Measurements from ENCODE around the gene NPAS2. TPM values are rescaled to one million over a fixed set of nuclear protein-coding genes. Genes with fewer than 3 reads are reported as not detected.

Gene NPAS2
- total RNA-seq, 1 experiment from 2014 or later = 142 TPM

GRCh38 chr2:100887039-100887578 is 67.2 kb downstream of the NPAS2 start:
- no peaks in the 10 kb centered on the region for H3K27me3 Mint-ChIP-seq (ENCODE audit: unreplicated experiment)
- no TSS peak for BruUV-seq (replicated peaks)
- no peak for TF ChIP-seq CTCF (IDR thresholded peaks at IDR 0.05; ENCODE audit: unreplicated experiment)
- DNase-seq = no peak
- H3K27ac Mint-ChIP-seq (ENCODE audit: unreplicated experiment) = no peak overlapping the region
- intact Hi-C loops (cut with micrococcal nuclease; ENCODE audit: unreplicated experiment) = no loop called here
- H3K4me1 Mint-ChIP-seq (ENCODE audit: low read depth, unreplicated experiment) = peaks cover 57% of the 10 kb centered on the region
- H3K4me3 Mint-ChIP-seq (ENCODE audit: low read depth, unreplicated experiment) = no peak overlapping the region
- H3K9me3 Mint-ChIP-seq (ENCODE audit: low read depth, unreplicated experiment) = no peaks in the 10 kb centered on the region
- CTCF ChIA-PET = no interaction called here
- H3K36me3 Mint-ChIP-seq (ENCODE audit: insufficient read depth, unreplicated experiment) = peaks cover 31% of the 10 kb centered on the region

GRCh38 chr2:100887713-100888495 is 68.0 kb downstream of the NPAS2 start:
- TF ChIP-seq CTCF (IDR thresholded peaks at IDR 0.05; ENCODE audit: unreplicated experiment) = no peak
- peaks cover 26% of the 10 kb centered on the region for H3K36me3 Mint-ChIP-seq (ENCODE audit: insufficient read depth, unreplicated experiment)
- H3K9me3 Mint-ChIP-seq (ENCODE audit: low read depth, unreplicated experiment) = no peaks in the 10 kb centered on the region
- no TSS peak for BruUV-seq (replicated peaks)
- H3K27ac Mint-ChIP-seq (ENCODE audit: unreplicated experiment) = no peak overlapping the region
- intact Hi-C loops (cut with micrococcal nuclease; ENCODE audit: unreplicated experiment) = no loop called here
- peaks cover 55% of the 10 kb centered on the region for H3K4me1 Mint-ChIP-seq (ENCODE audit: low read depth, unreplicated experiment)
- no peak overlapping the region for H3K4me3 Mint-ChIP-seq (ENCODE audit: low read depth, unreplicated experiment)
- peak; percentile 33 for DNase-seq
- CTCF ChIA-PET = interaction anchor here (0.5 kb wide), 1 partner anchor 100 kb away, joined by 4 read pairs; no protein-coding TSS in a partner anchor
- H3K27me3 Mint-ChIP-seq (ENCODE audit: unreplicated experiment) = no peaks in the 10 kb centered on the region

- BruUV-seq (replicated peaks) = no TSS peak
- CTCF ChIA-PET = interaction anchor here (0.5 kb wide), 1 partner anchor 100 kb away, joined by 4 read pairs; no protein-coding TSS in a partner anchor
Observed at GRCh38 chr2:100888601-100889000, 68.7 kb downstream of the NPAS2 start.

GRCh38 chr2:100889286-100889685 is 69.3 kb downstream of the NPAS2 start:
- BruUV-seq (replicated peaks) = no TSS peak
- Mint-ChIP-seq H3K4me3 (ENCODE audit: low read depth, unreplicated experiment) (no peak overlapping the region), H3K27me3 (ENCODE audit: unreplicated experiment) (no peaks in the 10 kb centered on the region), H3K27ac (ENCODE audit: unreplicated experiment) (no peak overlapping the region), H3K4me1 (ENCODE audit: low read depth, unreplicated experiment) (peaks cover 55% of the 10 kb centered on the region), H3K9me3 (ENCODE audit: low read depth, unreplicated experiment) (no peaks in the 10 kb centered on the region), H3K36me3 (ENCODE audit: insufficient read depth, unreplicated experiment) (peaks cover 22% of the 10 kb centered on the region)
- CTCF ChIA-PET = no interaction called here
- no peak for DNase-seq
- intact Hi-C loops (cut with micrococcal nuclease; ENCODE audit: unreplicated experiment) = no loop called here
- TF ChIP-seq CTCF (IDR thresholded peaks at IDR 0.05; ENCODE audit: unreplicated experiment) = no peak

More at GRCh38 chr2:100888601-100889000, 68.7 kb downstream of the NPAS2 start:
- Mint-ChIP-seq H3K4me1 (ENCODE audit: low read depth, unreplicated experiment) (peaks cover 55% of the 10 kb centered on the region), H3K27me3 (ENCODE audit: unreplicated experiment) (no peaks in the 10 kb centered on the region), H3K4me3 (ENCODE audit: low read depth, unreplicated experiment) (no peak overlapping the region), H3K27ac (ENCODE audit: unreplicated experiment) (no peak overlapping the region), H3K36me3 (ENCODE audit: insufficient read depth, unreplicated experiment) (peaks cover 20% of the 10 kb centered on the region), H3K9me3 (ENCODE audit: low read depth, unreplicated experiment) (no peaks in the 10 kb centered on the region)
- TF ChIP-seq CTCF (IDR thresholded peaks at IDR 0.05; ENCODE audit: unreplicated experiment) = no peak
- intact Hi-C loops (cut with micrococcal nuclease; ENCODE audit: unreplicated experiment) = no loop called here
- DNase-seq = no peak
